ENCODE data around the gene GATA5.

The GATA5 gene

DNA sequence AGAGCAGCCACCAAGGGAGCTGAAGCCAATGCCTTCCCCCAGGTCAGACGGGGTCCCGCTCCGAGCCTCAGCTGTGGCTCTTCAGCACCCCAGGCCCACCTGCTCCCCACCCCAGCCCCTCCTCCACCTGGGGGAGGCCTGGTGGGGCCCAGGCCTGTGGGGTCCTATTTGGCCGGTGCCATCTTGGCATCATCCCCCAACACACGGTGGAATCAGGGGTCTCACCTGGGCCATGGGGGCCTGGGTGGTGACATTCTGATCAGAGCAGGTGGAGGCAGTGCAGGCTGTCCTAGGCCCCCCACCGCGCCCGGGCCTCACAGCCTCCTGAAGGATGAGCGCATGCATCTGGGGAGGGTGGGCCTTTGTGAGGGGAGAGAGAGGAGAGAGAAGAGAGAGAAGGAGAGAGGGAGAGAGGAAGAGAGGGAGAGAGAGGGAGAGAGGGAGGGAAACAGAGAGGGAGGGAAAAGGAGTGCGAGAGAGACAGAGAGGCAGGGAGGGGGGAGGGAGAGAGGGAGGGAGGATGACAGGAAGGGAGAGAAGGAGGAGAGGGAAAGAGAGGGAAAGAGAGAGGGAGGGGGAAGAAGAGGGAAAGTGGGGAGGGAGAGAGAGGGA, 24.5 kb downstream of the GATA5 start:
- no peak for DNase-seq

DNA sequence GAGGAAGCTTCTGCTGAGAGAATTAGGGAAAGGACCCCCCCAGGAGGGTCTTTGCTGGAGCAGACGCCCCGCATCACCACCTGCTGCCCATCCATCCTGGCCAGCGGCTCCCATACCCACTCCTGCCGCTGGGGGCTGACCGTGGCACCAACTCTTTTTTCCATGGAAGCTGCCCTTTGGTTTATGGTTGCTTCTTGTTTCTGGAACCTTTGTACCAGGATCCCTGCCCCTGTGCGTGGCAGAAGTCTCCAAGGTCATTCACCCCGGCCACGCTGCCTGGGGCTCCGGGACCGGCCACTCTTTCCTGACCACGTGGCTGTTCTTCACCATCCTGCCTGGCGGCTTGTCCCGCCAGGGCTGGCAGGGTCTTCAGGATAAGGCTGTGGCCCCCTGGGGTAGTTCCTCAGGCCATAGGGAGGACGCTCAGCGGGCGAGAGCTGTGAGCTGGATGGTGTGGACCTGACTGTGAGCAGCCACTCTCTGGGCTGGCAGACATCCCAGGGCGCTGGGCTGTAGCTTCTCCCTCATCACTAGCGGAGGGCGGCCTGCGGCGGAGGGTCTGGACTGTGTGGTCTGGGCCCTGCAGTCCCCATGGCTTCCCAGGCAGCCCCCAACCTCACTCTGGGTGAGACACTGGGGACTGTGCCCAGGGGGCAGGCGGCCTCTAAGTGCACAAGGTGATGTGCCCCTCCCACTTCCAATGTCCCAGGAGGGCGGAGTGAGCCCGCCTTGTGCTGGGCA, 25.7 kb downstream of the GATA5 start:
- DNase-seq: no peak

DNA sequence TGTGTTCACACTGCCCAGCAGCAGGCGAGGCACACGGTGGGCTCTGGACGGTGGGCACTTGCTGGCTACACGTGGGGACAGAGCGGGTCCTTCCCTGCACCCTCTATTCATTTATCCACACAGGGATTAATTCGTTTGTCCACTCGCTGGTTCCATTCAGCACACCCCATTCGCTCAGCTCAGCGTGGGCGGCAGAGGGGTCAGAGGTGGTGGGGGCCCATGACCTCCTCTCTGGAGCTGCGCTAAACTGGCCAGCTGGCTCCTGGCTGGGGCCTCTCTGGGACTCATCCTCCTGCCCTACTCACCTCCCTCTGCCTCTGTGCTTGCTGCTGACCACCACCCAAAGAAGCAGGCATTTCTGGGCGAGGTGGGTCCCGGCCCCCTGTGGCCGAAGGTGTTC, 27.0 kb downstream of the GATA5 start:
- no peak for DNase-seq

DNA sequence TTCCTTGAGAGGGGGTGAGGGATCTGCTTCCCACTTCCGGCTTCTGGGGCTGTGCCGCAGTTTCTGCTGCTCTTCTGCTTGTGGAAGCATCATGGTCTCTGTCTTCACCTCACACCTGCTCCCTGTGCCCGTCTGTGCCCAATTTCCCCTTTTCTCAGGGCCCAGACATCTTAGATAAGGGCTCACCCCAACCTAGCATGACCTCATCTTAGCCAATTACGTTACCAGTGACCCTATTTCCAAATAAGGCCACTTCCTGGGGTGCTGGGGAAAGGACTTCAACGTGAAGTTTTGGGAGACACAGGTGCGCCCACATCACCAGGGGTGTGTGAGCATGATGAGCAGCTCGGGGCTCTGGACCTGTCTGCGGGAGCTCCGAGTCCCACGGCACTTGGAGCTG, 27.8 kb downstream of the GATA5 start:
- DNase-seq: no peak

DNA sequence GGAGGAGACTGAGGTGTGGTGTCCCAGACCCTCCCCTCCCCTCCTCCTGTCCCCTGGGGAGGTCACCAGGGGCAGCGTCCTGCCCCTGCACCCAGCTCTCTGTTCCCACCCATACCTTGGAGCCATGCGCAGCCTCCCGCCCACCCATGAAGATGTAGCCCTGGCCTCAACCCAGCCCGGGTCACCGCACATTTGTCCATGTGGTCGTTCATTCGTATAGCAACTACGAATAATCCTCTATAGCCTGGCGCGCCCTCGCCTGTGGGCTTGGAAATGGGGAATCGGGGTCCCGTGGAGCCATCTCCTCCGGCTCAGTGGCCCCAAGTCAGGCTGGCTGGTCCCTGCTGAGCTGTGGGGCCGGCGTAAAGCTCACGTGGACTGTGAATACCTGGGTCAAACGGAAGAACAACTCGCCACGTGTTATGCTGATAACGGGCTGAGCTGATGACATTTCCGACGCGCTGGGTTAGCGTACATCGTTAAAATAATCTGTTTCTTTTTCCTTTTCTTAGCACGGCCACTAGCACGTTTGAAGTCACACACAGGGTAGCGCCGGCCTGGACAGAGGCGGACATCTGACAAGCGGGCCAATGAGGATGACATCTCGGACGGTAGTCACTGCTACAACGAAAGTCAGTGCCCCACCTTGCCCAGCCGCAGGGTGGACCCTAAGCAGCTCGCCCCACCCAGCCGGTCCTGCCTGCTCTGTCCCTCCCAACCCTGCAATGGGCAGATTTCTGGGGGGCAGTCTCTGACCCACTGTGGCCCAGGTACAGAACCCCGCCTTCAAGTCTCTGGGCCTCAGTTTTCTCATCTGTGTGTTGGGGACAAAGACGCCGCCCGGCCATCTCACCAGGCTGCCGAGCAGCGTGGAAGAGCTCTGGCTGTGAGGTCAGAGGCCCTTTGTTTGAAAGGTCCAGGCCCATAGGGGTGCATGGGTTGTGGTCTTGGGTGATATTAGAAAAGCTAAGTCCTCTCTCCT, 28.6 kb downstream of the GATA5 start:
- DNase-seq: no peak

DNA sequence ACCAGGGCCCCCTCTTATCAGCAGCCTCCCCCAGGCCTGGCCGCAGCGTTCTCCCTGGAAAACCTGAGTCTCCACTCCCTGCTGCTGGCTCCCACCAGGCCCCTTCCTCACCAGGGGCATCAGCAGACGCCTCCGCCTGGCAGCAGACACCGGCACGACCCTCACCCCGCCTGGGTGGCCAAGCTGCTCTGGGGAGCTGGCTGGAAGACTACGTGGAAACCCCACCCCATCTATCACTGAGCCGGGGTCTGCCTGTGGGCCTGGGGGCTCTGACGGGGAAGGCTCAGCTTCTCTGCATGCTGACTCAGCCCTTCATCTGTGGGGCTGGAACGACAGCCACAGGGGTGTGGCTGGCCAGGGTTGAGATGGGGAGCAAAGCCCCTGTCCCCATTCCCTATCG, 29.3 kb downstream of the GATA5 start:
- DNase-seq: no peak

DNA sequence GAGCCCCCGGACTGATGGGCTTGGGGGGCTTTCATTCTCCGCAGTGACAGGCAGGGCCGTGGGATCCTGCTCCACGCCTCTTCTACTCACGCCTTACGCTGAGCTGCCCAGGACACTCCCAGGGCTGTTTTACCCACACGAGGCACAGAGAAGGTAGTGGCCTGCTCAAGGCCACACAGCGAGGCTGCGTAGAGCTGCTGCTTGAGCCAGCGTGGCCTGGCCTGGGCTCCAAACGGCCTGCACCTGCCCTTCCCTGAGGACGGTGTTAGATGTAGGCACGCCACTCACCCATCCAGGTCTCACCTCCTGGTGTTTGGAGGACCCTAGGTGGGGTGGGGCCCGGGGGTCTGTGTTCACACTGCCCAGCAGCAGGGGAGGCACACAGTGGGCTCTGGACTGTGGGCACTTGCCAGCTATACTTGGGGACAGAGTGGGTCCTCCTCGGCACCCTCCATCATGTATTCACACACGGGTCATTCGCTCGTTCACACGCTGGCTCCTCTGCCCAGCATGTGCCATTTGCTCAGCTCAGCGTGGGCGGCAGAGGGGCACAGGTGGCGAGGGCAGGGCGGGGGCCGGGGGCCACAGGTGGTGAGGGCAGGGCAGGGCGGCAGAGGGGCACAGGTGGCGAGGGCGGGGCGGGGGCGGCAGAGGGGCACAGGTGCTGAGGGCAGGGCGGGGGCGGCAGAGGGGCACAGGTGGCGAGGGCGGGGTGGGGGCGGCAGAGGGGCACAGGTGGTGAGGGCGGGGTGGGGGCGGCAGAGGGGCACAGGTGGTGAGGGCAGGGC, 30.0 kb downstream of the GATA5 start:
- DNase-seq: no peak

DNA sequence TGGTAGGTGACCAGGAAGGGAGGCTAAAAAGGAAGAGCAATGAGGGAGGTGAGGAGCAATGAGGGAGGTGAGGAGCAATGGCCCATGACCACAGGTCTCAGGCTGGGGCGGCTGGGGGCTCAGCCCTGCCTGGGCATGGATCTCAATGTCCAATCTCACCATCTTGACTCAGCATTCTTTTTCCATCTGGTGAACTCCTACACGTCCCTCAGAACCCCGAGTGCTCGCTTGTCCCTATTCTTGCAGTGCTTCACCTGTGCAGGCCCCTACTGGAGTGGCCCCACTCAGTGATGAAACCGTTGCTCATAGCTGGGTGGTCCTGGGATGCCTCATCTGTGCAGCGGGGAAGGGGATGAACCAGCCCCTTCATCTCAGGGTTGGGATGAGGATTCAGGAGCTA, 31.5 kb downstream of the GATA5 start:
- DNase-seq: no peak

DNA sequence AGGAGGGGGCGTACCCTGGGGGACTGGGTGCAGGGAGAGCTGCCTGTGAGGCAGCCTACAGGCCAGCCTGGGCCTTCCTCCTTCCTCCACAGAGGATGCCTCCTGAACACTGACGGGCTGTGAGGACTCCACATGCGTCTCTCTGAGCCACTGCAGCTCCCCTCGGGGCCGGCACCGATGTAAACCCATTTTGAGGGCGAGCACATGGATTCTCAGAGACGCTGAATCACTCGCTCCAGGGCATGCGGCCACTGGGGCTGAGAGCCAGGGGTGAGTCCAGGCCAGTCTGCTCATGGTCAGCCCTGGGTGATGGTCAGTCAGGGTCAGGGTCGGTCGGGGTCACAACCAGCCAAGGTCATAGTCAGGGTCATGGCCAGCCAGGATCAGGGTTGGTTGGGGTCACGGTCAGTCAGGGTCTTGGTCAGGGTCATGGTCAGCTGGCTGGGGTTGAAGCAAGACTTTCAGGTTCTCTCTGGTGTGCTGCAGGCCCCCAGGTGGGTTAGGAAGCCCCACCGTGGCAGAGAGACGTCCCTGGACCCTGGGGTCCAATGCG, 33.7 kb downstream of the GATA5 start:
- DNase-seq: no peak

DNA sequence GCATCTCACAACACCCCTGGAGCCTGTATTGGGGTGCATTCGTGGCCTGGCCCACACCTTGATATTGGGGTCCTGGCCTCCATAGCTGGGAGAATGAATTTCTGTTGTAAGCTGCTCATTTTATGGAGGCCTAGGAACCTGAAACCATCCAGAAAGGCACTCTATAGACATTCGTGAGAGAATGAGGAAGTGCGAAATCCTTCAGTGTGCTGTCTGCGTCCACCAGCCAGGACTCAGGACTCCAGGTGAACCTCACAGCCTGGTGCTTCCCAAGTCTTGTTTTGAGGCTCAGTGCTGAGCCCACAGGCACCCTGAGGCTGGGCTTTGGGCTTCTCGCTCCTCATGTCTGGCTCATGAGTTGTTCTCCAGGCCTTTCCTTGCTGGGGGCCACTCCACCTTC, 36.6 kb downstream of the GATA5 start:
- no peak for DNase-seq

DNA sequence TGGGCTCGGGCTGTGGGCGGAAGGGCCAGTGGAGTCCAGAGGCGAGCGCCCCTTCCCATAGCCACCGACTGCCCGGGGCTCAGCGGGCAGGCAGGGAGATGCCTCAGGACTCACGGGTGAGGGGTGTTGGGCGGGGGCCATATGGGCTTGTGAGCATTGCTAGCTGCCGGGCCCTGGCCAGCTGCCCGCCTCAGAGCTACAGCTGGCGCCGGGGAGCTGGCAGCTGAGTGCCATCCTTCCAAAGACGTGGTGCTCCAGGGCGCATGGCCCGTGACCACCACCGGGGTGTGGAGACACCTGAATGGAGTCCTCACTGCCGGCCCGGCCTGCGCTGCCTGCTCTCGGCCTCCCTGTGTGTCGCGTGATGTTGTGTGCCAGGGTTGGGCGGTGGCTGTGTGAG, 37.9 kb downstream of the GATA5 start:
- no peak for DNase-seq

DNA sequence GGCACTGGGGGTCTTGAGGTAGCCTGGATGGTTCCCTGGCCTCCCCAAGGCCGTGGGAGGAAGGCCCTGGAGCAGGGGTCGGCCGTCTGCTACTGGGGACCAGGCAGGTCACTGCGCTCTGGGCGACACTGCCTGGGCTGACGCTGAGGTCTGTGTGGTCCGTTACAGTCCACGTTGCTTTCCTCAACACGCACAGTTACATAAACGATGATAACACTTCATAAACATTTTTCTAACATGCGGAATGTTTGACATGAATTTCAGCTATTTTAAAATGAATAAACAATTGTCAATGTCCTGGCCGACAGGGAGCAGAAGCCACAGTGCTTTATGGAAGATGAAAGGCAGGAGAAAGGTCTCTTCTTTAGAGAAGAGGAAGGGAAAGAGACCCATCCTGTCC, 38.3 kb downstream of the GATA5 start:
- DNase-seq: no peak

DNA sequence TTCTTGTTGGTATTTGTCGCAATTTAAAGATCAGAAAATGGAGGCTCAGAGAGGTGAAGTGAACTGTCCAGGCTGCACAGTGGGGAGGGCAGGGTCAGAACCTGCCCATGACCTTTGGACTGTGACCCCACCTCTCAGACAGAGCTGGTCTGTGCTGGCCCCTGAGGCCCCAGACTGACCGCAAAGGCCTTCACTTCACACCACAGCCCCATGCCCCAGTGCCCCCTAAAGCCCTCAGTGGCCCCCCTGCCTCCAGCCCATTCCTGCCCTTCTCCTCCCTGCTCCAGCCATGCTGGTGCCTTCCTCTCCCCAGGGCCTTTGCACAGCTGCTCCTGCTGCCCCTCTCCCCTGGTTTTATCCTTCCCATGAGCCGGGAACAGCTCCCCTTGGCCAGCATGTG, 39.1 kb downstream of the GATA5 start:
- DNase-seq: no peak

DNA sequence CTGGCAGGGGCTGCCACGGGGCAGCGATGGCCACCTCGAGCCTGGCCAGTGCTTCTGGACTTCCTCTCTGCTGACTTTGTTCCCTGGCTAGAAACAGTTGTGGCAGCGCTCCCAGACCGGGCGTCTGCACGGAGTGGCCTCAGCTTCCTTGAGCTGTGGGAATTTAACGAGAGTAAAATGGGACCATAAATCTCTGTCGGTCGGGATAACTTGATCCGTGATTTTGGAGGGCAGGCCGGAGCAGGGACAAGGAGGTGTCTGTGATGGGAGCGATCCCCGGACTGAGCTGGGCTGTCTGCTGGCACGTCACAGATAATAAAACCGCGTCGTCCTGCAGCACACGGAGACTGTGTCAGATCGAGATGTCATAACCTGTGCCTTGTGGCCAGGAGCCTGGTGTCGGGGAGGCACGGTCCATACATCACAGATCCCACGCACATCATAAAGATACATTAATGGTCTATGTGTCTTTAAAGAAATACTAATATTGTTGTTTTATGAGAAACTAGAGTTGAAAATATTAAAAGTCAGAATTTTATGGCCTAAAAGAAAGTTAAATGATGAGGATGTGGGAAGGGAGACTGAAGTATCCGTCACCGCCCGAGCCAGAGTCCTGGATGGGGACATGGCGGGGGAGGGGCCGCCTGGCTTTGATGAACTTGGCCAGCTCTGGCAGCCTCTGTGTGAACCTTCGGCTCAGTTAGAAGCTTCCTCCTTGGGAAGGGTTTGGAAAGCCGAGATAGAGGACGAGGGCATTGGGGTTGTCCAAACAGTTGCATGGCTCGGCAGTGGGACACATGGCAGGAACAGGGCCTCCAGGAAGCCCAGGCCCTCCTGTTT, 41.9 kb downstream of the GATA5 start:
- no peak for DNase-seq

DNA sequence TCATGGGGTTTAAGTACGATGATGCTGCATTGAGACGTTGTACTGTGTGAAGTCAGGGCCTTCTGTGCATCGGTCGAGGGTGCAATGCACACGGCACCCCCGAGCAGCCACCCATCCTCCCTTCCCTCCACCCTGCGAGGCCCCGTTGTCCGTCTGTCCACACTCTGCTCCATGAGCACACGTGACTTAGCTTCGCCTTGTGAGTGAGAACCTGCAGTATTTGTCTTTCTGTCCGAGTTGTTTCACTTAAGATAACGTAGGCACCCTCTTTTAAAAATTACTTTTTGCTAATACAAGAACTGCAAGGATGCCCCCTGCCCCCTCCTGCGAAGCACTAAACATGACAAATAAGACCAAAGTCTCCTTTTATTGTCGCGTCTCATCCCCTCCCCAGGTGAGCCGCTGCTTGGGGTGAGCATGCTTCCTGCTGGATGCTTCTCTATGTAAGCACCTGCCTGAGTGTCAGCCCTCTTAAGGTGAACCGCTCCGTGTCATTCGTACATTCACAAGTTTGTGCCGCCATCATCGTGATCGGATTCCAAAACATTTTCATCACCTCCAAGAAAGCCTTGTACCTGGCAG, 44.8 kb downstream of the GATA5 start:
- DNase-seq: no peak

DNA sequence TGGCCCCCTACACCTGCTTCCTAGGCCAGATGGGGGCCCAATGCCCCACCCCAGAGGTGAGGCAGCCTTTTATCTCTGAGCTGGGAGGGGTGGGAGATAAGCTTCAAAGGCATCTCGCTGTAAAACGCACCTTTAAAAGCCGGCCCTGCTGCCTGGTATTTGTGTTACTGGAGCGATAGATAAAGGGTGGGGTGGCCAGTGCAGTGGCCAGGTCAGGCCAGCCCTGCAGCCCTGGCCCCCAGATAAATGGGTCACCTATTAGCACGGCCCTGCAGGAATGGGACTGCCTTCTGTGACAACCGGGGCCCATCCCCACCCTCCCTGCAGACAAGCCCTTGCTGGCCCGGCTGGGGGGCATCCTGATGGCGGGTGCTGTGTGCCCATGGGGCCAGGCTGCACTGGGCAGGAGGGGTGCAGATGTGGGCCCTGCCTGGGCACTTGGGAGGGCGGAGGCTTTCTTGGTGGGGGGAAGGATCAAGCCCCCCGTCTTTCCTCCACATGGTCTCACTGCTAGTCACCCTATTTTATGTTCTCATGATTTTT, 45.4 kb downstream of the GATA5 start:
- DNase-seq: no peak

DNA sequence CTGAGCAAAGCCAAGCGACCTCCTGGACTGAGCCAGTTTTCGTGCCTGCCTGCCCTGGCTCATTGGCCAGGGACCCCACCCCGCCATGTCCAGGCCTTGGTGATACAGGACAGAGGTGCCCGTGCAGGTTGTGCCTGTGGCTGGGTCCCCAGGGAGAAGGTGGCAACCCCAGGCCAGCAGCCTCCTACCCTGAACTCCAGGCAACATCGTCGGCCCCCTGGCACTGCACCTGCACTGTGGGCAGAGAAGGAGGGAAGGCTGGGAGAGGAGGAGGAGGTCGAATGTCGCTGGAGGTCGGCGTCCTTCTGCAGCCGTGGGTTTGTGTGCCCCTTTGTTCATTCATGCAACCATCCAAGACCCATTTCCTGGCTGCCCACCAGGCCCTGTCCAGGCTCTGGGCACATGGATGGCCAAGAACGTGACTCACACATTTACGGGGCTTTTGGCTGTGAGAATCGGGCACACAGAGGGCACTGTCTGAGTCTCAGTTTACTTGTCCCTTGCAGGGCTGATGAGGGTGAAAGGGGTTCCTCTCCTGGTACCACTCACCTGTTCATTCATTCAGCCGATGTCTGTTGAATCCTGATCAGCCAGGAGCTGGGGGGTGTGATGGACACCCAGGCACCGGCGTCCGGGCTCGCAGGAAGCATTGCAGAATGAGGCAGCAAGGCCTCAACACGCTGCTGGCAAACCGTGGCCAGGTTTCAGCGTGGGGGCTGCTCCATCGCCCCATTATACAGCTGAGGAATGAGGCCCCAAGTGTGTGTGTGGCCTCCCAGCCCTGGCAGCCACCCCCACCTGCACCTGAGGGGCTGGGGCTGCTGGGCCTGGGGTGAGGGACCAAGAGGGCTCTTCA, 46.1 kb downstream of the GATA5 start:
- no peak for DNase-seq

DNA sequence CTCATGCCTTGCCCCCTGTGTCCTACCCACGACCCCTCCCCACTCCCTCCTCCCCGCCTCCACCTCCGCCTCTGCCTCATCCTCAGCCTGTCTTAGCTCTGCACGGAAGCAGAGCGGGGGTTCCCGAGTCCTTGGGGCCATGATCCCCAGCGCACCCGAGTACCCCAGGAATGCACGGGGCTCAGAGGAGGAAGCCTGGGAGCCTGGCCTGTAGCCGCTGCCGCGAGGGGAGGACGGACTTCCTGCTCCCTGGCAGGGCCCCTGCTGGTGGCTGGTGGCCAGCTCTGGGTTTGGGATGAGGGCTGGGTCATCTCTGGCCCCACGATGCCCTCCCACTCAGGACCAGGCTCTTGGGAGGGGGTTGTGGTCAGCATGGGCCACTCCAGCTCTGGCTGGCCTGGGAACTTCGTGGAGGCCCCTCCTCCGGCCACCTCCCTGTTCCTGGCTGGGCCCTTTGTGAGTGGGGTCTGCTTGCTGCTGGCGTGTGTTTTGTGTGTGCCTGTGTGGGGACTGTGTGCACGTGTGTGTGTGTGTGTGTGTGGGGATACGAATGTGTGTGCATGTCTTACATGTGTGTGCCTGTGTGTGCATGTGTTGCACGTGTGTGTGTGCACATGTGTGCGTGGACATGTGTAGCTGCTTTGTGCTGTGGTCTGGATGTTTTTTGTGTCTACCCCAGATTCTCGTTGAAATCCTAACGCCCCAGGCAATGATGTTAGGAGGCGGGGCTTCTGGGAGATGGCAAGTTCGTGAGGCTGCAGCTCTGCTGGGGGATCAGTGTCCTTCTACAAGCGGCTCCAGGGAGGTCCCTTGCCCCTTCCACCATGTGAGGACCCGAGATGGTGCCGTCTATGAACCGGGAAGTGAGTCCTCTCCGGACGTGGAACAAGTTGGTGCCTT, 47.1 kb downstream of the GATA5 start:
- no peak for DNase-seq

DNA sequence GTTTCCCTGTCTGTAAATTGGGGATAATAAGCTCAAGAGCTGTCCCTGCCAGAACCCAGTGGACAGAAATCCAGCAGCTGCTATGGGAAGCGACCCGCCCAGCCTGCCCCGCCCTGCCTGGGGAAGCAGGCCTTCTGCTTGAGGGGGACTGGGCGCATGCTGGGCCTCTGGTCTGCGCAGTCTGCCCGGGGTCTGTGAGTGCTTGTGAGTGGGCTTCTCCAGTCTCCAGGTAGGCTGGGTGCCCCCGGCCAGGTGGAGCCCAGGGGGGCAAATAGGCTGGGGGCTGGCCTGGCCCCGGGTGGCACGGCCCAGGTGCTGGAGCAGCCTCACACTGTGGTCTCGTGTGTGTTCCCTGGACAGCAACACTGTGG, 47.8 kb downstream of the GATA5 start:
- DNase-seq: no peak

Measured in activated naive CD4-positive, alpha-beta T cell treated with anti-CD3 and anti-CD28 coated beads, Interleukin-2, amount 50 U/mL, for 16 hours (primary cell).